DMS114 treated with DMSO at 0.1 percent for 48 hours (cell line): ENCODE results near the gene CCDC71.

Experiments
- DNase-seq: peaks from one replicate; lab custom pipeline; 2025; ENCODE audit not compliant: unreplicated experiment; lab: John Stamatoyannopoulos, UW

CCDC71 gene

DNA sequence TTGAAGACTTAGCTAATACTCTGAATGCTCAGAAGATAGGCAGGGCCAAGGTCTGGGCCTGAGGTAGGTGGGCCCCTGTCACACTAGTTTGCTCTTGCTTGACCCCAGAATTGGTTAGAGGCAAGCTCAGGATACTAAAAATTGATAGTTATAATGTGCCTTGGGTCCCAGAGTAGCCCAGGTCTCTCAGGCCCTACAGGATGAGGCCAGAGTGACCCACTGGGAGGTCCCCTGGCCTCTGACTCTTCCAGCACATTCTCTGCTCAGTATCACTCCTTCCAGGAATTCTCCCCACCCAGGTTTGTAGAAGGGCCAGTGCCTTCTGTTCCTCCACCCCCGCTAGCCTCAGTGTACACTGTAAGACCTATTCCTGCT is 4.6 kb upstream of the CCDC71 start:
- no peak for DNase-seq

DNA sequence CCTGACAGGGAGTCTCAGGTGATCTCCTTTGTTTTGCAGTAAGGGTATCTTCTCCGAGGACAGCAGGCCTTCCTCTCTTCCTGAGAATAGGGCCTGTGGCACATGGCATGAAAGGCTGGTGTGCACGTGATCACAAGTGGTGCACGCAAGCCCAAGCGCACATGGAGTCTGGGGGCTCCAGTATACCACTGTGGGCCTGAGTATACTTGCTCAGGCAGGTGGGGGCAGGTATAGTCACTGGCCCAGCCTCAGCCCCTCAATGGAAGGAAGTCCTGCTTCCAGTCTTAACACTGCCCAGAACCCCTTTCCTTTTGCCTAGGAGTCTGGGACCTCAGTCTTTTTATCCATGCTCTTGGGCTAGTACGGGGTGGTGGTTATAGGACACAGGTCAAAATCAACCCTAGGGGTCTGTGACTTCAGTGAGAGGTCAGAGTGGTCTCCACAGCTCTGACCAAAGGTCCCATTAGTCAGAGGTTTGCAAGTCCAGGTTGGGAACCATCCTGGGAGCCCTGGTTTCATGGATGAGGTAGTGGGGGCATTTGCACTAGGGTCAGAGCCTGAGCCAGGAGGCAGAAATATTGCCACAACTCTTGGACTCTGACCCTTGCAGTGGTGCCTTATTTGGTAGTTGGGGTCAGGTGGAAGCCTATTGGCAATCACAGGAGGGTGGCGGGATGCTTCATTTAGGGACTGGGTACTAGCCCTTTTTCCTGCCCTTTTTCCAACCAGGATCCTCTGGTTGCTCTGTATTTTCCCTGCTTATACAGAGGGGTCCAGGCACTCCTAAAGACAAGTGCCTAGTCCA is 823 bp upstream of the CCDC71 start:
- no peak for DNase-seq

DNA sequence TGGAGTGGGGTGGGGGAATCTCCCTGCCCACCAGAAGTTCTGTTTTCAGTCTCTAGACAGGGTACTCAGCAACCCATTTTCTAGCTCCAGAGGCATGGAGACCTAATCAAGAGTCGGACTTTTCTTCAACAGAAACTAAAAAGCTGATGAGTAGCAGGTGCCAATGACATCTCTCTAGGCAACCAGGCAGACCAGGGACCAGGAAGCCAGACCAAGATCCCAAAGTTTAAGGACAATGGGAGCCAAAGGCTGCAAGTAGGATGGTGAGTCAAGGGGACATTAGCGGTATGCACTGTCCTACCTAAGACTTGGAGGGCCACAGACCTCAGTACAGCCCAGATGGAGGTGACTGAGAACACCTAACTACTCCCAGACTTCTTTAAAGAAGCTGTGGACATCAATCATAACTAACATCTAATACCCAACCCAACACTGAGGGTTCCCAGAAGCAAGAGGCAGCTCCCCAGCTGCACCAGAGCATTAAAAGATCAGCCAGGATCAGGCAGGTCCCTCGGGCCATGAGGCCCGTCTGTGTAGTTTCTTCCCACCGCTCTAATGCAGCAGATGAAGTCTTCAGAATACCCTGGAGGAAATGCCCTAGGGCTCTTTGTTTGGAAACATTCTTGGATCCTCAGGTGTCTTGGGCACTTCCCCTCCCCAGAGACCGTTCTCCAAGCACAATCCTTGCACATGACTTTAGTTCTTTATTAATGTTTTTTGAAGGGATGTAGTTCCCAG is 979 bp downstream of the CCDC71 start:
- no peak for DNase-seq

DNA sequence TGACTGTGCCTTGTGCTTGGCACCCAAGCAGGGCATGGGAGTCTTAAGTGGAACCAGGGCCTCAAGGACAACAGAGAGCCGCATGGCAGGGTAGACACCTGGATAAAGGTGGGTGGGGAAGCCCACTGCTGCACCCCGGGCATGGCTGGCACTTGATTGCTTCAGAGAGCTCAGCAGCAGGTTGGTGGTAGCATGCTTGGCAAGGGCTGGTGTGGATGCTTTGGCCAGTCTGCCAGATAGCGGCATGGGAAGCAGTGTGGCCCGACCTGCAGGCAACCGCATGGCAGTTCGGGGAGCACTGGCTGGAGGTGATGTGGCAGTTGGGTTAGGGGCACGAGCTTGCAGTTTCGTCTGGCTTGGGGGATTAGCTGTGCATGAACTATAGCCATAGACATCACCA is 2.5 kb downstream of the CCDC71 start:
- no peak for DNase-seq

DNA sequence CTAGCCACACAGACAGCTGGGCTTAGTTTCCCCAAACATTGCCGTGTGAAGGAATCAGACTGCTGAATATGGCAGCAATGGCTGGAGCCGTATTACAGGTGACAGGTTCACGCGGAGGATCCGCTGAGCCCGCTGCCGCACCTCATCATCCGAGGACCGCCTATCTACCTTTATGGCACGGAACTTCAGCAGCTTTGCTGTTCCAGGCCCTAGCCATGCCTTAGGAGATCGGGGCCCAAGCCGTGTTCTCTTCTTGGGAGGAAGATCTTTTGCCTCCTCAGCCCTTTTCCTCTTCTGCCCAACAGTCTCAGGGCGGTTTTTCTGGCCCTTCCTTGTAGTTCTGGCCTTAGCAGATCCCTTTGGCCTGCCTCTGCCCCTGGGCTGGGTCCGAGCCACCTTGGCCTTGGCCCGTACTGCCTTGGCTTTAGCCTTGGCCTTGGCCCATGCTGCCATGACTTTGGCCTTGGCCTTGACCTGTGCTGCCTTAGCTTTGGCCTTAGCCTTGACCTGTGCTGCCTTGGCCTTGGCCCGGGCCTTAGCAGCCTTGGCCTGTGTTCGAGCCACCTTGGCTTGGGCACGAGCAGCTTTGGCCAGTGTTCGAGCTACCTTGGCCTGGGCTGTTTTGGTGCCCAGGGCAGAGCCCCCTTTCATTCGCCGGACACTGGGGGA is 3.2 kb downstream of the CCDC71 start:
- no peak for DNase-seq

DNA sequence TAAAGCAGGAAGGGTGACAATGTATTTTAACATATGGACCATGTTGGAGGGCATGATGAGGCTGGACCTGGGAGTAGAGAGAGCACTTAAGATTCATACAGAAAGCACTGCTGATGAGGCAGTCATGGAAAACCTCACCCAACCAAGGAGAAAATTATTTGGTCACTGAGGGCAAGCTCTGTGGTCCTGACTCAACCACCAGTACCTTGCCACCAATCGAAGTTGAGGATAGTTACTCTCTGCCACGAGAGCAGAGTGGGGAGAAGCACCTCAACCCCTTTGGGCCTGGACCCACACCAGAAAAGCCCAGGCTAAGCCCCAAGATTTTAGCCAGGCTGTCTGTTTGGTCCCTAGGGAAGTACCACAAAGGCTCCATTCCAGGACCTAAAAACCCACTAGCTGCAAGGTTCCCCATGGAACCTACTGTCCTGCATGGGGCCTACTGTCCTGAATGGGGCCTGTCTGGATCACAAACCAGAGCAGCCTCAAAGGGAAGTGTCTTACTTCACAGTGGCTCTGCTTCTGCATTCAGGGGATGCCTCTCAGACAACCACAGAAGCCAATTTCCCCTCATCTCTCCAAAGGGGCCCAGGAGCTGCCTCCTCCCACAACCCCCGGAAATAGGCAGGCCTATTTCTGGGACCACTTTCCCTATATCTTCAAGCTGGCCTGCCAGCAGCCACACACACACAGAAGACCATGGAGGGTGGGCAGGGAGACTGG is 4.2 kb downstream of the CCDC71 start:
- DNase-seq = no peak

DNA sequence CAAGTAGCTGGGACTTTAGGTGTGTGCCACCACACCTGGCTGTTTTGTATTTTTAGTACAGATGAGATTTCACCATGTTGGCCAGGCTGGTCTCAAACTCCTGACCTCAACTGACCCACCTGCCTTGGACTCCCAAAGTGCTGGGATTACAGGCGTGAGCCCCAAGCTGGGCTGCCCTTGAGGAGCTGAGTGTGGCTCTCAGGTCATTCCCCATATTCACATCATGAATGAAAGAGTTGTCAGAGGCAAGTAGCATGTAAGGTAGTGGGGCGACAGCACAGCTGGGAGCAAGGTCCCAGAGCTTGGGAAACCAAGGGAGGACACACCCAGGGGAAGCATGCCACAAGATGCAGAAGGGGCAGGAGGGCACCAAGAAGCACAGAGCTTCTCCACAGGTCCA is 4.9 kb downstream of the CCDC71 start:
- no peak for DNase-seq

DNA sequence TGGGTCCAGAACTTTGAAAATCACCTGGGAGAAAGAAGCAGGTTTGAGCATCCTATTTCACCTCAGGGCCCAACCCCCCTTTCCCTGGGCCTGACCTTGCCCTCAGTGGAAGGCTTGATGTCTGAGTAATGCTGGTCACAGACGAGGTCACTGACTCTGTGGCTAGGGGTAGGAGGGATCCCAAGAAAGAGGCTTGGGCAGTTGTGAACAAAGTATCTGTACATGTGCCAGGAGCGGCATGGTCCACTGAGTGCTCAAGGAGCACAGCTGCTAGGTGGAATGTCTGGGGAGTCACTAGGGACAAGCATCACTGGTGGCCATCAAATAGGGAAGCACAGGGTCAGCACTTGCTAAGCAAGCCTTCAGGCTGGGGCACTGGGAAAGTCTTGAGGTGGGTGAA is 7.3 kb downstream of the CCDC71 start:
- DNase-seq = no peak

DNA sequence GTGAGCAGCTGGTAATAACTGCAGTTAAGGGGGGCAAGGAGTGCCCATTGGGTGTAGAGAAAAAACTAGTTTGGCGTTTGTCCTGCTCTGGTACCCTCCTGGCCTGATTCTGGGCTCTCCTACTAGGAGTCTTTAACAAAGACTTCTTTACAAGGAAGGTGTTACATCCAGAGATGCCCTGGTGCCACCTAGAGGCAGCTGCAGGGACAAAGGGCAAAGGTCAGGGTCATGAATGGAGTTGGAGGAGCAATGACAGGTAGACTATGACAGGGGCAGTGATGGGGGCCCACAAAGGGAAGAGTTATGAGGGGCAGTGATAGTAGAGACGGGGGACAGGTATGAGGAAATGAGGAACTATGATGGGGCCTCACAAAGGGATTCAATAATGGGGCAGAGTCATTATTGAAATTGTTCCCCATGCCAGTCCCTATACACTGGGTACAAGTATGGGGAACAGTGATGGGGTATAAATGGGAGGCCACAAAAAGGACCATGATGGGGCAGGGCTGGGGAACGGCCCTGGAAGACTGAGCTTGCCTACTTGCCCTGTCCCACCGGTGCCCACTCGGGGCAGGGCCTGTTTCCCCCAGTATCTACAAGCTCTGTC is 7.9 kb downstream of the CCDC71 start:
- no peak for DNase-seq

DNA sequence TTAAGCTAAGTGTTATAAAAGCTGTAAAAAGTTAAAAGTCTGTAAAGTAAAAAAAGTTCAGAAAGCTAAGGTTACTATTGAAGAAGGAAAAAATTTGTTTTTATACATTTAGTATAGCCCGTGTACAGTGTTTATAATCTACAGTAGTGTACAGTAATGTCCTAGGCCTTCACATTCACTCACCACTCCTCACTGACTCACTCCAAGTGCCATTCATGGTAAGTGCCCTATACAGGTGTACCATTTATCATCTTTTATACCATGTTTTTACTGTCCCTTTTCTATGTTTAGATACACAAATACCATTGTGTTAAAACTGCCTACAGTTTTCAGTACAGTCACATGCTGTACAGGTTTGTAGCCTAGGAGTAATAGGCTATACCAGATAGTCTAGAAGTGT is 8.8 kb downstream of the CCDC71 start:
- DNase-seq = no peak

DNA sequence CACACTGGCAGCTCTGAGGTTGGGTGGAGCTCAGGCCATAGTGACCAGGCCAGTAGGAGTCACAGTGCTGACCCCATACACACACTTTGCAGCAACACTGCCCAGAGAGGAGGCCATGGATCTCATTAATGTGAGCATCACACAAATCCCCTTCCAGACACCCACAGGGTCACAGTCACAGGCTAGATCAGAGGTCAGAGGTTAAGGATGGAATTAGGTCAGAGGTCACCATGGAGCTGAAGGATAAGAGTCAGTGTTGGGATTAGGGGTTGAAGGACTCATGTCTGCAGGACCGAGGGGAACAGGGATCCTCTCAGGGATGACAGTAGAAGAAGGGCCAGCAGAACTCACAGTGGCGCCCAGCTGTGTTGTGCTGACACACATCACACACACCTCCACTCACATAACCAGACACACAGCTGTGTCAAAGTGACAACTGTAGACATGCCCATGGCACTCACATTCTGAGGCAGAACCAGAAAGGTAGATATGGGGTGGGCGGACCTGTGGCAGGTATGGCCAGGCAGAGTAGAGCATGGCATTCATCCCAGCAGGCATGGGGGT is 12.7 kb downstream of the CCDC71 start:
- no peak for DNase-seq

DNA sequence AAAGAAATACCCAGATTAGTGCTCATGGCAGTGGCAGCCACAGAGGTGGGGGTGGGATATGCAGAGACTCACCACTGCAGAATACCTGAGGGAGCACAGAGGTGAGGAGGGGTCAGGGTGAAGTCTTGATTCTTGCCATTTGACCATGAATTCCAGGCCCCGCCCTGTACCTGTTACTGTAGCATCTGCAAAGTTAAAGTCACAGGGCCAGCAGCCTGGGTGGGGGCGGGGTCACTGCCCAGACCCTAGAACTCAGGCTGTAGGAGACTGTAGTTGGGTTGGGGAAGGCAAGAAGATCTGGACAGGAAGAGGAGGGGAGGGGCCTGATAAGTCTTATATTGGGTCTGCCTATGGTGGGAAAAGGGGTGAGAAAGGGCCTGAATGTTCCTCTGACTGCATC is 14.5 kb downstream of the CCDC71 start:
- no peak for DNase-seq

DNA sequence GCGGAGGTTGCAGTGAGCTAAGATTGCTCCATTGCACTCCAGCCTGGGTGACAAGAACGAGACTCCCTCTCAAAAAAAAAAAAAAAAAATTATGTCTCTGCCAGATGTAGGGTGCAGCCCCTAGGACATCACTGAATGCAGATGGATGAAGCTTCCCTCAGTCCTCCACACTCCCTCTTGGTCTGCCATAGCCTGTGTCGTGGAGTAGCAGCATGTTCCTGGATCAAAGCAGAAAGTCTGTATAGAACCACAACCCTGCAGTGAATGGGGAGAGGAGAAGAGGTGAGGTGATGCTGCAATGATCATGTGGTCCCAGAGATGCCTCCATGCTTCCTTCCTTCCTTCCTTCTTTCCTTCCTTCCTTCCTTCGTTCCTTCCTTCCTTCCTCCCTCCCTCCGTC is 18.0 kb downstream of the CCDC71 start:
- DNase-seq = no peak

DNA sequence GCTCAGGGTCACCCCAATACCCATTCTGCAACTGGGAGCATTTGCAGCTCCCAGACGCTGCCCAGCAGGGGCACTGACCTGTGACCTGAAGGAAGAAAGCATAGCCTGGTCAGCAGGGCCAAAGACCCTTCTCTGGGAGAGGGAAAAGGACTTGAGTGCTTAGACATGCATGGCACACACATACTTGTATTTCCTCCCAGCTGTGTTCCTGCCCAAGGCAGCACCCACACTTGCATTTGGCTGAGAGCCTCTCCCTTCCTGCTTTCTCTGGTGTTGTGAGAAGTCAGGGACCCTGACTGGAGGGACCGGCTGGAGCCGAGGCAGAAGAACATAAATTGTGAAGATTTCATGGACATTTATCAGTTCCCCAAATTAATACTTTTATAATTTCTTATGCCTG is 26.1 kb downstream of the CCDC71 start:
- DNase-seq = no peak

DNA sequence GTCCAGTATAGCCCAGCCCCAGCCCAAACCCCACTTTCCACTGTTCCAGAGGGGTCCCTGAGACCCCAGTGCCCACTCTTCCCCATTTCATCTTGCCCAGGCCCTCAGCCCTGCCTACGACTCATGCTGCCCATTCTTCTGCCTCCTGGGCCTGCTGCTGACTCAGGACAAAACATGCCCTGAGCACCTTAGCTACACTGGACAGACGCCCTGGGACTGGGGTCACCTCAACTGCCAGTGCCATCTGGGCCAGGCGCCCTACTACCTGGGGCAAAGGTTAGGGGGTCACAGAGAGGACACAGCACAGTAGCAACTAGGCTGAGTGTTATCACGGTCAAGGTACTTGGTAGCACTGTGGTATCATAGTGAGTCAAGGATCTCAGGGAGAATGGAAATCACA is 30.6 kb downstream of the CCDC71 start:
- DNase-seq = no peak

DNA sequence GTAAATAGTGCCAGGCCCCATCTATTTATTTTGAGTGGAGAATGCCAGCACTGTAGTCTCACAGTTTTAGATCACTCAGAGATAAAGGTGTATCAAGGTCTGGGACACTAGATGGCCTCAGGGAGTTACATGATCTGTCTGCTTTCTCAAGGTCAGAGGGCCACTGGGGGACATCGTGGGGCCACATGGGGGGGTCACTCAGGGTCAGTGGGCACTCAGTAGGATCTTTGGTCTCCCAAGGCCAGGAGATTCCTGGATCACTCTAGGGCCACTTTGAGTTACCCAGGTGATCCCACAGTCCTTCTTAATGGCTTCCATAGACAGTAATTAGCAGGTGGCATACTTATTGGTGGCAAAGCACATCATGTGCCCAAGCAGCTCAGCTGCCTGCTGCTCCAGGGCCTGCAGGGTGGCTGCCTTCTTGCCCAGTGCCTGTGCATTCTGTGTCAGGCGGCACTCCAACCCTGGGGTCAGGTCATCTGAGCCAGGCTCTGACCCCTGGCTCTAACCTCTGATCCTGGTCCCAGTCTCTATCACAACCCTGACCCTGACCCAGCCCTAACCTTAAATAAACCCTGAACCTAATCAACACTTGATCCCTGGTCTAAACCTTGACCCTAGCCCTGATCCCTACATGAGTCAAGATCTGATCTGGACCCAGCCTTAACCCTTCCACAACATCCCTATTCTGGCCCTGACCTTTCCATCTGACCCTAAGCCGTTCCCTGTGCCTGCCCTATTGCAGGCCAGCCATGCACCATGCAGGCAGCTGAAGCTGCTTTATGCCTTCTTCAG is 31.5 kb downstream of the CCDC71 start:
- no peak for DNase-seq

DNA sequence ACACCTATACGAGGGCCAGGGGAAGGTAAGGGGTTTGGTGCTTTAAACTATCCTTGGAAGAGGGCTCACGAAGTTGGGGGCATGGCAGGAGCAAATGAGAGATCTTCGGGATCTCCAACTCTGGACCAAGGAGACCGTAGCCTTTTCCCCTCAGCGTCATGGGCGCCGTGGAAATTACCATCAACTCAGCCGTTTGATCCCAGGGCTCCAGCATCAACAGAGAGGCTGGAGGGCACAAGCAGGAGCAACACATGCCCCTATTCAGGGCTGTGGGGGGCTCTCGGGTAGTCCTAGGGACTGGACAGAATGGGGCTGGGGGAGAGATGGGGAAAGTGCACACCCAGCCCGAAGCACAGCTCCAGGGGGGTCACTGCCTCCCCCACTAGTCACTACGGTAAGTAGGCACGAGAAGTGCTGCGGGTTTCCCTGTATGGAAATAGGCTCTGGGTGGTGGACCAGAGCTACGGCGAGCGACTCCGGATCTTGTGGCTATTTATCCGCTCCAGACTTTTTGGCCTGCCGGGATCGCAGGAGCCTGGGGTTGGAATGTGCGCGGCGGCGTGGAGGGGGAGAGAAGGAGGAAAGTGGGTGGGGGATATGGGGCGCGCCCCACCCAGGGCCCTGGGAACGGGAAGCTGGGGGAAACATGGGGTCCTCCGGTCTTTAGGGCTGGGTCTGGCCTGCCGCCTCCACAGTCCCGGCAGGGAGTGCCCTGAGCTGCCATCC is 32.7 kb downstream of the CCDC71 start:
- DNase-seq = peak; percentile 76

DNA sequence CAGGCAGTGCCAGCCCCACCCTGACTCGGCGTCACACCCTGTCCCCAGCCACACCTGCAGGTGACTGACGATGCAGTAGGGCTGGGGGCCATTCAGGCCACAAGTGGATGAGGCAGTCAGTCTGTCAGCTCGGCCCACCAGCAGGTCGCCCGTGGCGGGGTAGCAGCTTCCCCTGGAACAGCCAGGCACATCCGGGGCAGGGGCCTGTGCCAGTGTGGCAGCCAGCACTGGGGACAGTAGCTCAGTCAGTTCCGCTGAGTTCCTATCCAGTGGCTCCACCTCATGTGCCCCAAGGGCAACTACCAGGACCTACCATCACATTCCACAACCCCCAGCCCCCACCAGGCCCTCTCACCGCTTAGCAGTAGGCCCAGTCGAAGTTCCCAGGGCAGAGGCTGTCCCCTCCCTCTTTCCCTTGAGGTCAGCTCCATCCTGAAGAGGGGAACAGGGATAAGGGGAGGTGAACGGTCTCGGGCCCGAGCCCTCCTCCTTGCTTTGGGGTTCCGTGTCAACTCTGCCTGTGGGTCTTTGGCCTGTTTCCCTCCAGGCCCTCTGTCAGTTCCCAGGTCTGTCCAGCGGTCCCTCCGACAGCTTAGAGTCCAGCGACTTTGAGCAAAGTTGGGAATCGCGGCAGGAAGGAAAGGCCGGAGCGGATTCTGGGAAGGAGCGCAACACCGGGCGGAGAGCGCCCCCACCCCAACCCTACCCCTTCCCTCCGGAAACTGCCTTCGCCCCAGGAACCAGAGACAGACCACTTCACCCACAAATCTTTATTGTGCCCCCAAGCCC is 33.5 kb downstream of the CCDC71 start, which contains the start of gene LAMB2:
LAMB2 (minus strand) TSS at position 614 of the 789 bp plus-strand sequence; CDS start at position 431, 183 bp downstream.
- DNase-seq = peak; percentile 38
